Measurements from ENCODE around the gene CRYBG3.

DNA sequence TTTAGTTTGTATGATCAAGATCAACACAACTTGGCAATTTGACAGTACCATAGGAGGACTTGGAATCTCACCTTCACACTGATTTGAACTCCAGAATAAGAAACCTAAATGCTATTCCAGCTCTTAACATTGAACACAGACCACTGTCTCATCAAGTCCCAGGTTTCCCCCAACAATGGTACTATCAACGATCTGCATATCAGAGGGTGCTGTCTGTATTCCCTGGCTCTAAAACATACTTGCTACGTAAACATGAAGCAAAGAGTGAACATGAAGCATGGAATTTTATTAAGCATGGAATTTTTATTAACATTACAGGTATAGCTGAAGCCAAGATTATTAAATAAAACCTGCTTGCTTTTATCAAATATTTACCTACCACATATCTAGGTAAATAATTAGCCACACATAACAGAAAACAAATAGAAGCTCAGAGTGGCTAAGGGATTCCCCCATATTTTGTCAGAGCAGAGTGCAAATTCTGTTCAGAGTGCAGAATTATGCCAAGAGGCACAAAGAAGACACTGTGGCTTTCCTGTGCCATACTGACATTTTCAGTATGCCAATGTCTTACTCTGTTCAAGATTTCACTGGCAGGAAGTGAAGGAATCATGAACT is 172.6 kb downstream of the CRYBG3 start:
- no peak for TF ChIP-seq ZNF878 (CRISPR knock-in tag; IDR thresholded peaks at IDR 0.05)
- TF ChIP-seq, protein P1, sequence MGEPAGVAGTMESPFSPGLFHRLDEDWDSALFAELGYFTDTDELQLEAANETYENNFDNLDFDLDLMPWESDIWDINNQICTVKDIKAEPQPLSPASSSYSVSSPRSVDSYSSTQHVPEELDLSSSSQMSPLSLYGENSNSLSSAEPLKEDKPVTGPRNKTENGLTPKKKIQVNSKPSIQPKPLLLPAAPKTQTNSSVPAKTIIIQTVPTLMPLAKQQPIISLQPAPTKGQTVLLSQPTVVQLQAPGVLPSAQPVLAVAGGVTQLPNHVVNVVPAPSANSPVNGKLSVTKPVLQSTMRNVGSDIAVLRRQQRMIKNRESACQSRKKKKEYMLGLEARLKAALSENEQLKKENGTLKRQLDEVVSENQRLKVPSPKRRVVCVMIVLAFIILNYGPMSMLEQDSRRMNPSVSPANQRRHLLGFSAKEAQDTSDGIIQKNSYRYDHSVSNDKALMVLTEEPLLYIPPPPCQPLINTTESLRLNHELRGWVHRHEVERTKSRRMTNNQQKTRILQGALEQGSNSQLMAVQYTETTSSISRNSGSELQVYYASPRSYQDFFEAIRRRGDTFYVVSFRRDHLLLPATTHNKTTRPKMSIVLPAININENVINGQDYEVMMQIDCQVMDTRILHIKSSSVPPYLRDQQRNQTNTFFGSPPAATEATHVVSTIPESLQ (CRISPR knock-in tag; conservative IDR thresholded peaks at IDR 0.05) = no peak
- TF ChIP-seq SETDB1 (CRISPR knock-in tag; IDR thresholded peaks at IDR 0.05; ENCODE audit: borderline replicate concordance) = no peak
- TF ChIP-seq, protein P2, sequence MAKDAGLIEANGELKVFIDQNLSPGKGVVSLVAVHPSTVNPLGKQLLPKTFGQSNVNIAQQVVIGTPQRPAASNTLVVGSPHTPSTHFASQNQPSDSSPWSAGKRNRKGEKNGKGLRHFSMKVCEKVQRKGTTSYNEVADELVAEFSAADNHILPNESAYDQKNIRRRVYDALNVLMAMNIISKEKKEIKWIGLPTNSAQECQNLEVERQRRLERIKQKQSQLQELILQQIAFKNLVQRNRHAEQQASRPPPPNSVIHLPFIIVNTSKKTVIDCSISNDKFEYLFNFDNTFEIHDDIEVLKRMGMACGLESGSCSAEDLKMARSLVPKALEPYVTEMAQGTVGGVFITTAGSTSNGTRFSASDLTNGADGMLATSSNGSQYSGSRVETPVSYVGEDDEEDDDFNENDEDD (CRISPR knock-in tag; IDR thresholded peaks at IDR 0.05; ENCODE audit: borderline replicate concordance) = no peak
- no peak for TF ChIP-seq CTCF (CRISPR knock-in tag; IDR thresholded peaks at IDR 0.05)
- no peak for TF ChIP-seq SRF (IDR thresholded peaks at IDR 0.05; ENCODE audit: low read depth, low read length)
